HCT116 (cell line): ENCODE data around the gene LASP1NB.

ENCODE experiments used
- ATAC-seq: fragments of 200-7000 bp; cut with Tn5 transposase; 2 replicates; pipeline ENCODE4 v1.9.1; 2020; ENCODE audit warnings: mild to moderate bottlenecking, moderate library complexity
- BruUV-seq: library from RNA; stranded (reverse); fragments of 400-500 nt; replicated peaks from 2 replicates; lab custom pipeline; 2021; lab: Mats Ljungman, UMichigan
- CTCF ChIA-PET: fragments of 300-600 bp; sonication (Branson Sonifier 250); formaldehyde crosslinking; loops from one replicate; lab custom pipeline; 2021; ENCODE audit warnings: antibody characterized with exemption; lab: Charles Lee
- POLR2A ChIA-PET: fragments of 300-600, 350-600 bp; sonication (Branson Sonifier 250); formaldehyde crosslinking; loops from one replicate; lab custom pipeline; 2021; ENCODE audit warnings: antibody characterized with exemption; lab: Charles Lee
- RAD21 ChIA-PET, 2 experiments: fragments of 300-600 bp; sonication (Branson Sonifier 250); formaldehyde crosslinking; loops; one replicate each; lab custom pipeline; 2023; ENCODE audit warnings: low total read pairs in 2 of 2; ENCODE audit not compliant: uncharacterized antibody in 2 of 2, unreplicated experiment in 2 of 2, low non-redundant PET in 1 of 2; lab: Charles Lee
- DNase-seq: peaks from one replicate; pipeline ENCODE4 v3.0.0-alpha.2; 2010; ENCODE audit warnings: low read depth, low spot score
- H2AFZ ChIP-seq: fragments of 200-600 bp; shearing (Covaris generic), sonication (generic); 2 replicates; pipeline ENCODE4 v1.6.1; 2017; ENCODE audit warnings: low read depth, mixed run types, mixed read lengths, antibody characterized with exemption, low read length; ENCODE audit not compliant: poor library complexity, severe bottlenecking
- H3K27ac ChIP-seq: 2 replicates; pipeline ENCODE4 v1.5.1; 2012; ENCODE audit warnings: low read depth, low read length
- H3K27me3 ChIP-seq: fragments of 200-600 bp; sonication (generic); 2 replicates; pipeline ENCODE4 v1.6.1; 2016; ENCODE audit warnings: mixed run types, low read length, mixed read lengths; ENCODE audit not compliant: insufficient read depth
- H3K36me3 ChIP-seq, 2 experiments: fragments of 200-500 bp in 1 of 2; fragments of 200-600 bp in 1 of 2; sonication (Bioruptor generic) in 1 of 2; sonication (generic) in 1 of 2; 2 replicates each; pipeline versions ENCODE4 v1.5.1 to v1.6.1; 2014 to 2016; ENCODE audit warnings: low read length in 2 of 2, inconsistent platforms in 1 of 2, mixed read lengths in 1 of 2, mixed run types in 1 of 2; ENCODE audit not compliant: insufficient read depth in 2 of 2, control insufficient read depth in 1 of 2
- H3K4me1 ChIP-seq, 2 experiments: fragments of 200-600 bp in 1 of 2; sonication (generic) in 1 of 2; 2 replicates each; pipeline versions ENCODE4 v1.5.1 to v1.6.1; 2012 to 2017; ENCODE audit warnings: low read length in 2 of 2, inconsistent platforms in 1 of 2, mild to moderate bottlenecking in 1 of 2, mixed read lengths in 1 of 2, mixed run types in 1 of 2, moderate library complexity in 1 of 2; ENCODE audit not compliant: insufficient read depth in 2 of 2, control insufficient read depth in 1 of 2
- H3K4me2 ChIP-seq: fragments of 200-600 bp; sonication (generic); 2 replicates; pipeline ENCODE4 v1.6.1; 2017; ENCODE audit warnings: mixed run types, low read length, mixed read lengths
- H3K4me3 ChIP-seq, 2 experiments: fragments of 200-600 bp in 1 of 2; sonication (generic) in 1 of 2; replicated peaks in 1 of 2; 2 replicates each; pipeline ENCODE4 v1.5.1; 2011 to 2016; ENCODE audit warnings: low read length in 2 of 2, control low read depth in 1 of 2, low read depth in 1 of 2, mild to moderate bottlenecking in 1 of 2, mixed read lengths in 1 of 2, mixed run types in 1 of 2
- H3K79me2 ChIP-seq: fragments of 200-600 bp; sonication (generic); 2 replicates; pipeline ENCODE4 v1.6.1; 2017; ENCODE audit warnings: mild to moderate bottlenecking, mixed run types, low read length, moderate library complexity, mixed read lengths; ENCODE audit not compliant: insufficient read depth
- H3K9ac ChIP-seq: fragments of 200-600 bp; sonication (generic); 2 replicates; pipeline ENCODE4 v1.6.1; 2016; ENCODE audit warnings: low read length, mixed read lengths
- H3K9me2 ChIP-seq: fragments of 200-600 bp; sonication (generic), shearing (Covaris generic); 2 replicates; pipeline ENCODE4 v1.6.1; 2017; ENCODE audit warnings: mixed run types, mild to moderate bottlenecking, moderate library complexity; ENCODE audit not compliant: insufficient read depth
- H3K9me3 ChIP-seq, 2 experiments: fragments of 200-500 bp in 1 of 2; fragments of 200-600 bp in 1 of 2; sonication (Bioruptor generic) in 1 of 2; sonication (generic) in 1 of 2; 2 replicates each; pipeline ENCODE4 v1.6.1; 2014 to 2017; ENCODE audit warnings: low read length in 2 of 2, mixed read lengths in 2 of 2, inconsistent platforms in 1 of 2, low read depth in 1 of 2, mild to moderate bottlenecking in 1 of 2, mixed run types in 1 of 2, moderate library complexity in 1 of 2; ENCODE audit not compliant: control insufficient read depth in 1 of 2, insufficient read depth in 1 of 2
- H4K20me1 ChIP-seq: fragments of 200-600 bp; sonication (generic), shearing (Covaris generic); 2 replicates; pipeline ENCODE4 v1.6.1; 2017; ENCODE audit warnings: mixed run types, mild to moderate bottlenecking, moderate library complexity; ENCODE audit not compliant: insufficient read depth
- CEBPB ChIP-seq: IDR thresholded peaks from 2 replicates; pipeline ENCODE4 v1.6.1; 2012; ENCODE audit warnings: low read depth
- ELF1 ChIP-seq: IDR thresholded peaks from 2 replicates; pipeline ENCODE4 v1.6.1; 2012; ENCODE audit warnings: low read depth, borderline replicate concordance
- EZH2 ChIP-seq: fragments of 200-600 bp; sonication (generic); IDR thresholded peaks from 2 replicates; pipeline ENCODE4 v1.6.1; 2017; ENCODE audit warnings: antibody characterized with exemption, mixed run types
- EZH2phosphoT487 ChIP-seq: fragments of 200-600 bp; IDR thresholded peaks from 2 replicates; pipeline ENCODE4 v1.6.1; 2018; ENCODE audit warnings: antibody characterized with exemption, borderline replicate concordance
- FOSL1 ChIP-seq: IDR thresholded peaks from 2 replicates; pipeline ENCODE4 v1.6.1; 2012; ENCODE audit warnings: low read depth
- JUND ChIP-seq: IDR thresholded peaks from 2 replicates; pipeline ENCODE4 v1.6.1; 2012
- POLR2AphosphoS5 ChIP-seq: IDR thresholded peaks from 2 replicates; pipeline ENCODE4 v1.6.1; 2011; ENCODE audit warnings: mild to moderate bottlenecking, low read depth, low read length, moderate library complexity
- SIN3A ChIP-seq: IDR thresholded peaks from 2 replicates; pipeline ENCODE4 v1.6.1; 2012; ENCODE audit warnings: low read depth
- SP1 ChIP-seq: IDR thresholded peaks from 2 replicates; pipeline ENCODE4 v1.6.1; 2012; ENCODE audit warnings: low read depth
- TCF7L2 ChIP-seq: IDR thresholded peaks from 2 replicates; pipeline ENCODE4 v1.7.0; 2011; ENCODE audit warnings: borderline replicate concordance, inconsistent platforms; ENCODE audit not compliant: insufficient read depth, insufficient read length; ENCODE audit errors: extremely low read depth
- YY1 ChIP-seq: IDR thresholded peaks from 2 replicates; pipeline ENCODE4 v1.6.1; 2011; ENCODE audit warnings: low read length, low read depth, moderate library complexity, mild to moderate bottlenecking; ENCODE audit not compliant: insufficient replicate concordance; ENCODE audit errors: extremely low read depth
- ZFX ChIP-seq: fragments of 450-650 bp; IDR thresholded peaks from 2 replicates; pipeline ENCODE4 v1.6.1; 2017
- ZNF274 ChIP-seq: fragments of 200-500 bp; sonication (Bioruptor generic); IDR thresholded peaks from 2 replicates; pipeline ENCODE4 v1.6.1; 2014; ENCODE audit warnings: mild to moderate bottlenecking, low read depth, low read length, inconsistent platforms
- intact Hi-C: fragments of 100-400 bp; cut with micrococcal nuclease; formaldehyde crosslinking; loops from 2 replicates; pipeline ENCODE4 v1.10.0; 2022
- TF ChIP-seq, protein P1 (sequence below): IDR thresholded peaks from 2 replicates; pipeline ENCODE4 v1.6.1; 2012
- TF ChIP-seq, protein P2 (sequence below): IDR thresholded peaks from 2 replicates; pipeline ENCODE4 v1.6.1; 2011; ENCODE audit warnings: mild to moderate bottlenecking, low read length, moderate library complexity; ENCODE audit not compliant: insufficient replicate concordance; ENCODE audit errors: extremely low read depth
- TF ChIP-seq, protein P3 (sequence below): IDR thresholded peaks from 2 replicates; pipeline ENCODE4 v1.6.1; 2012; ENCODE audit warnings: low read depth
- TF ChIP-seq, protein P4 (sequence below): IDR thresholded peaks from 2 replicates; pipeline ENCODE4 v1.6.1; 2012
- TF ChIP-seq, protein P5 (sequence below), 3 experiments: fragments of 200-600 bp in 1 of 3; sonication (generic) in 1 of 3; IDR thresholded peaks in 2 of 3; conservative IDR thresholded peaks in 1 of 3; 2 replicates each; pipeline ENCODE4 v1.5.1; 2012 to 2017; ENCODE audit warnings: low read depth in 2 of 3, low read length in 2 of 3, antibody characterized with exemption in 1 of 3, borderline replicate concordance in 1 of 3, control low read depth in 1 of 3, mild to moderate bottlenecking in 1 of 3, mixed read lengths in 1 of 3, mixed run types in 1 of 3, moderate library complexity in 1 of 3; ENCODE audit not compliant: insufficient read depth in 1 of 3

LASP1NB gene

DNA sequence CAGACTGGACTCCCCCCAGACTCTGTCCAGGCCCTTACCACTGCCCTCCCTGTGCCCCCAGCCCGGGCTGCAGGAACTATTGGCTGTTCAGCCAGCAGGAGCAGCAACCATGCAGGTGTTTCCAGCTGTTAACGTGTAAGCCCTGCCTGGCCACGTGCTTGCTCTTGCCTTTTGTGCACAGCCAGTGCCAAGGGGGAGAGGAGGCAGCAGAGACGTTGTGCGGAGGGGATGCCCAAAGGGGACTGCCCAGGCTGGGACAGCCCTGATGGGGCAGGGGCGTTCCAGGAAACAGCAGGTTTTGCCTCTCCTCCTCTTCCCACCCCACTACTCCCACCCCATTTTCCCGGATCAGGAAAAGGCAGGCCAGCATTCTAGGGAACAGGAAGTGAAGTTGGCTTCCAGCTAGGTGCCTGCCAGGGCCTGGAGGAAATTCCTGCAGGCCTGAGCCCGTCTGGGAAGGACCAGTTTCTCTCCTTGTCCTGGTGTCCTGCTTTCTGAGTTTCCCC is 16.7 kb upstream of the LASP1NB start:
- ChIA-PET POLR2A (no interaction called here), CTCF (no interaction called here), RAD21 (interaction anchor here in 1 of 2 experiments (0.6 kb wide), 1 partner anchor 53 kb away, joined by 8 read pairs; no protein-coding TSS in a partner anchor)
- no peak for DNase-seq
- Histone ChIP-seq H4K20me1 (no peaks in the 10 kb centered on the region), H3K9me3 (no peaks in the 10 kb centered on the region), H3K36me3 (peaks cover 2 to 14% of the 10 kb centered on the region in 2 experiments; a peak in 3 of 4 replicates), H3K4me3 (no peak overlapping the region), H3K27me3 (no peaks in the 10 kb centered on the region), H2AFZ (no peak overlapping the region), H3K27ac (no peak overlapping the region; the same call in 1 of the 2 replicates), H3K4me2 (no peak overlapping the region), H3K9ac (no peak overlapping the region), H3K4me1 (no peaks in the 10 kb centered on the region), H3K9me2 (no peaks in the 10 kb centered on the region), H3K79me2 (peaks cover 55% of the 10 kb centered on the region)
- intact Hi-C loops = no loop called here
- ATAC-seq = no peak
- TF ChIP-seq, protein P1, sequence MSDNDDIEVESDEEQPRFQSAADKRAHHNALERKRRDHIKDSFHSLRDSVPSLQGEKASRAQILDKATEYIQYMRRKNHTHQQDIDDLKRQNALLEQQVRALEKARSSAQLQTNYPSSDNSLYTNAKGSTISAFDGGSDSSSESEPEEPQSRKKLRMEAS = no peak
- TF ChIP-seq POLR2AphosphoS5 = no peak
- TF ChIP-seq JUND = no peak
- no peak for TF ChIP-seq SP1
- TF ChIP-seq, protein P2, sequence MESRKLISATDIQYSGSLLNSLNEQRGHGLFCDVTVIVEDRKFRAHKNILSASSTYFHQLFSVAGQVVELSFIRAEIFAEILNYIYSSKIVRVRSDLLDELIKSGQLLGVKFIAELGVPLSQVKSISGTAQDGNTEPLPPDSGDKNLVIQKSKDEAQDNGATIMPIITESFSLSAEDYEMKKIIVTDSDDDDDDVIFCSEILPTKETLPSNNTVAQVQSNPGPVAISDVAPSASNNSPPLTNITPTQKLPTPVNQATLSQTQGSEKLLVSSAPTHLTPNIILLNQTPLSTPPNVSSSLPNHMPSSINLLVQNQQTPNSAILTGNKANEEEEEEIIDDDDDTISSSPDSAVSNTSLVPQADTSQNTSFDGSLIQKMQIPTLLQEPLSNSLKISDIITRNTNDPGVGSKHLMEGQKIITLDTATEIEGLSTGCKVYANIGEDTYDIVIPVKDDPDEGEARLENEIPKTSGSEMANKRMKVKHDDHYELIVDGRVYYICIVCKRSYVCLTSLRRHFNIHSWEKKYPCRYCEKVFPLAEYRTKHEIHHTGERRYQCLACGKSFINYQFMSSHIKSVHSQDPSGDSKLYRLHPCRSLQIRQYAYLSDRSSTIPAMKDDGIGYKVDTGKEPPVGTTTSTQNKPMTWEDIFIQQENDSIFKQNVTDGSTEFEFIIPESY = no peak
- TF ChIP-seq ZFX = no peak
- TF ChIP-seq EZH2 = no peak
- no peak for TF ChIP-seq YY1
- no peak for TF ChIP-seq CEBPB
- no peak for TF ChIP-seq ZNF274
- TF ChIP-seq EZH2phosphoT487 = no peak
- no peak for TF ChIP-seq FOSL1
- TF ChIP-seq ELF1 = no peak
- TF ChIP-seq, protein P3, sequence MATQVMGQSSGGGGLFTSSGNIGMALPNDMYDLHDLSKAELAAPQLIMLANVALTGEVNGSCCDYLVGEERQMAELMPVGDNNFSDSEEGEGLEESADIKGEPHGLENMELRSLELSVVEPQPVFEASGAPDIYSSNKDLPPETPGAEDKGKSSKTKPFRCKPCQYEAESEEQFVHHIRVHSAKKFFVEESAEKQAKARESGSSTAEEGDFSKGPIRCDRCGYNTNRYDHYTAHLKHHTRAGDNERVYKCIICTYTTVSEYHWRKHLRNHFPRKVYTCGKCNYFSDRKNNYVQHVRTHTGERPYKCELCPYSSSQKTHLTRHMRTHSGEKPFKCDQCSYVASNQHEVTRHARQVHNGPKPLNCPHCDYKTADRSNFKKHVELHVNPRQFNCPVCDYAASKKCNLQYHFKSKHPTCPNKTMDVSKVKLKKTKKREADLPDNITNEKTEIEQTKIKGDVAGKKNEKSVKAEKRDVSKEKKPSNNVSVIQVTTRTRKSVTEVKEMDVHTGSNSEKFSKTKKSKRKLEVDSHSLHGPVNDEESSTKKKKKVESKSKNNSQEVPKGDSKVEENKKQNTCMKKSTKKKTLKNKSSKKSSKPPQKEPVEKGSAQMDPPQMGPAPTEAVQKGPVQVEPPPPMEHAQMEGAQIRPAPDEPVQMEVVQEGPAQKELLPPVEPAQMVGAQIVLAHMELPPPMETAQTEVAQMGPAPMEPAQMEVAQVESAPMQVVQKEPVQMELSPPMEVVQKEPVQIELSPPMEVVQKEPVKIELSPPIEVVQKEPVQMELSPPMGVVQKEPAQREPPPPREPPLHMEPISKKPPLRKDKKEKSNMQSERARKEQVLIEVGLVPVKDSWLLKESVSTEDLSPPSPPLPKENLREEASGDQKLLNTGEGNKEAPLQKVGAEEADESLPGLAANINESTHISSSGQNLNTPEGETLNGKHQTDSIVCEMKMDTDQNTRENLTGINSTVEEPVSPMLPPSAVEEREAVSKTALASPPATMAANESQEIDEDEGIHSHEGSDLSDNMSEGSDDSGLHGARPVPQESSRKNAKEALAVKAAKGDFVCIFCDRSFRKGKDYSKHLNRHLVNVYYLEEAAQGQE = no peak
- TF ChIP-seq, protein P4, sequence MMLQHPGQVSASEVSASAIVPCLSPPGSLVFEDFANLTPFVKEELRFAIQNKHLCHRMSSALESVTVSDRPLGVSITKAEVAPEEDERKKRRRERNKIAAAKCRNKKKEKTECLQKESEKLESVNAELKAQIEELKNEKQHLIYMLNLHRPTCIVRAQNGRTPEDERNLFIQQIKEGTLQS = no peak
- TF ChIP-seq TCF7L2 = no peak
- TF ChIP-seq, protein P5, sequence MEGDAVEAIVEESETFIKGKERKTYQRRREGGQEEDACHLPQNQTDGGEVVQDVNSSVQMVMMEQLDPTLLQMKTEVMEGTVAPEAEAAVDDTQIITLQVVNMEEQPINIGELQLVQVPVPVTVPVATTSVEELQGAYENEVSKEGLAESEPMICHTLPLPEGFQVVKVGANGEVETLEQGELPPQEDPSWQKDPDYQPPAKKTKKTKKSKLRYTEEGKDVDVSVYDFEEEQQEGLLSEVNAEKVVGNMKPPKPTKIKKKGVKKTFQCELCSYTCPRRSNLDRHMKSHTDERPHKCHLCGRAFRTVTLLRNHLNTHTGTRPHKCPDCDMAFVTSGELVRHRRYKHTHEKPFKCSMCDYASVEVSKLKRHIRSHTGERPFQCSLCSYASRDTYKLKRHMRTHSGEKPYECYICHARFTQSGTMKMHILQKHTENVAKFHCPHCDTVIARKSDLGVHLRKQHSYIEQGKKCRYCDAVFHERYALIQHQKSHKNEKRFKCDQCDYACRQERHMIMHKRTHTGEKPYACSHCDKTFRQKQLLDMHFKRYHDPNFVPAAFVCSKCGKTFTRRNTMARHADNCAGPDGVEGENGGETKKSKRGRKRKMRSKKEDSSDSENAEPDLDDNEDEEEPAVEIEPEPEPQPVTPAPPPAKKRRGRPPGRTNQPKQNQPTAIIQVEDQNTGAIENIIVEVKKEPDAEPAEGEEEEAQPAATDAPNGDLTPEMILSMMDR (IDR thresholded peaks at IDR 0.05 in 2 of 3, conservative IDR thresholded peaks at IDR 0.05 in 1 of 3; ENCODE audit: borderline replicate concordance in 1 of 3, insufficient read depth in 1 of 3, low read depth in 2 of 3, low read length in 2 of 3) = no peak
- no peak for TF ChIP-seq SIN3A
- BruUV-seq = no TSS peak
